ENCODE data around the gene SLC24A3. TPM values are rescaled to one million over a fixed set of nuclear protein-coding genes. Genes with fewer than 3 reads are reported as not detected.

SLC24A3 gene
- total RNA-seq, 1 experiment from 2014 or later = not detected

- DNase-seq (ENCODE audit: low spot score) = no peak
Measured at GRCh38 chr20:19495905-19496703, 283.7 kb downstream of the SLC24A3 start.

- peak; percentile 35 for DNase-seq (ENCODE audit: low spot score)
Measured at GRCh38 chr20:19497064-19497463, 284.6 kb downstream of the SLC24A3 start.

- no peak for DNase-seq (ENCODE audit: low spot score)
Measured at GRCh38 chr20:19498756-19499155, 286.3 kb downstream of the SLC24A3 start.

GRCh38 chr20:19501476-19502115 is 289.2 kb downstream of the SLC24A3 start:
- no peak for DNase-seq (ENCODE audit: low spot score)

GRCh38 chr20:19502169-19502568 is 289.7 kb downstream of the SLC24A3 start:
- DNase-seq (ENCODE audit: low spot score) = no peak

GRCh38 chr20:19504251-19504650 is 291.8 kb downstream of the SLC24A3 start:
- no peak for DNase-seq (ENCODE audit: low spot score)

GRCh38 chr20:19506021-19506420 is 293.6 kb downstream of the SLC24A3 start:
- DNase-seq (ENCODE audit: low spot score) = no peak

- no peak for DNase-seq (ENCODE audit: low spot score)
Measured at GRCh38 chr20:19508449-19508848, 296.0 kb downstream of the SLC24A3 start.

- DNase-seq (ENCODE audit: low spot score) = no peak
Measured at GRCh38 chr20:19510611-19511010, 298.2 kb downstream of the SLC24A3 start.

GRCh38 chr20:19511931-19512330 is 299.5 kb downstream of the SLC24A3 start:
- no peak for DNase-seq (ENCODE audit: low spot score)

GRCh38 chr20:19512886-19513677 is 300.6 kb downstream of the SLC24A3 start:
- no peak for DNase-seq (ENCODE audit: low spot score)

- DNase-seq (ENCODE audit: low spot score) = no peak
Measured at GRCh38 chr20:19515074-19515473, 302.6 kb downstream of the SLC24A3 start.

- DNase-seq (ENCODE audit: low spot score) = no peak
Measured at GRCh38 chr20:19519466-19519865, 307.0 kb downstream of the SLC24A3 start.

- DNase-seq (ENCODE audit: low spot score) = no peak
Measured at GRCh38 chr20:19520261-19520660, 307.8 kb downstream of the SLC24A3 start.

- DNase-seq (ENCODE audit: low spot score) = no peak
Measured at GRCh38 chr20:19522071-19522801, 309.8 kb downstream of the SLC24A3 start.

GRCh38 chr20:19522836-19523590 is 310.6 kb downstream of the SLC24A3 start:
- no peak for DNase-seq (ENCODE audit: low spot score)

- no peak for DNase-seq (ENCODE audit: low spot score)
Measured at GRCh38 chr20:19524691-19525090, 312.2 kb downstream of the SLC24A3 start.

- no peak for DNase-seq (ENCODE audit: low spot score)
Measured at GRCh38 chr20:19527509-19527908, 315.1 kb downstream of the SLC24A3 start.

- DNase-seq (ENCODE audit: low spot score) = no peak
Measured at GRCh38 chr20:19528286-19529030, 316.0 kb downstream of the SLC24A3 start.

GRCh38 chr20:19530006-19530405 is 317.6 kb downstream of the SLC24A3 start:
- no peak for DNase-seq (ENCODE audit: low spot score)

Measured in A172 (cell line).